HepG2 (cell line): ENCODE results near the gene BPIFB2. TPM values are rescaled to one million over a fixed set of nuclear protein-coding genes. Genes with fewer than 3 reads are reported as not detected.

ENCODE experiments used
- CREM ChIP-seq, 2 experiments: sonication (generic) in 1 of 2; formaldehyde crosslinking in 1 of 2; IDR thresholded peaks; 2 replicates each; pipeline versions ENCODE4 v1.4.0 to v1.6.1; 2016 to 2020; ENCODE audit warnings: antibody characterized with exemption in 1 of 2, mild to moderate bottlenecking in 1 of 2, missing genetic modification reagents in 1 of 2
- HNRNPL ChIP-seq: fragments of 200-400 bp; formaldehyde crosslinking; IDR thresholded peaks from 2 replicates; pipeline ENCODE4 v1.6.1; 2017; ENCODE audit warnings: mild to moderate bottlenecking, low read depth, low read length
- MTA3 ChIP-seq: sonication (generic); formaldehyde crosslinking; IDR thresholded peaks from 2 replicates; pipeline ENCODE4 v1.4.0; 2020; ENCODE audit warnings: missing genetic modification reagents
- PHF5A ChIP-seq: IDR thresholded peaks from one replicate; pipeline ENCODE4 v1.6.1; 2018; ENCODE audit warnings: low read depth, missing genetic modification reagents; ENCODE audit not compliant: unreplicated experiment
- POLR2G ChIP-seq: fragments of 200-400 bp; formaldehyde crosslinking; IDR thresholded peaks from 2 replicates; pipeline ENCODE4 v1.6.1; 2018; ENCODE audit warnings: mild to moderate bottlenecking, low read depth, low read length, moderate library complexity
- RBM39 ChIP-seq: fragments of 200-400 bp; formaldehyde crosslinking; IDR thresholded peaks from one replicate; pipeline ENCODE4 v1.6.1; 2018; ENCODE audit warnings: antibody characterized with exemption, mild to moderate bottlenecking, low read depth, low read length; ENCODE audit not compliant: poor library complexity, severe bottlenecking
- RXRB ChIP-seq: IDR thresholded peaks from 2 replicates; pipeline ENCODE4 v1.6.1; 2016; ENCODE audit warnings: borderline replicate concordance, missing genetic modification reagents, missing compliant biosample characterization
- STAT5B ChIP-seq: sonication (generic); formaldehyde crosslinking; IDR thresholded peaks from 2 replicates; pipeline ENCODE4 v1.4.0; 2020; ENCODE audit warnings: missing genetic modification reagents
- TCF12 ChIP-seq, 2 experiments: fragments of 450-650 bp in 1 of 2; sonication (generic) in 1 of 2; formaldehyde crosslinking in 1 of 2; IDR thresholded peaks; 2 replicates each; pipeline versions ENCODE4 v1.6.1 to v1.8.0; 2017 to 2022; ENCODE audit warnings: antibody characterized with exemption in 1 of 2, mild to moderate bottlenecking in 1 of 2, missing genetic modification reagents in 1 of 2, moderate library complexity in 1 of 2
- ZNF101 ChIP-seq: sonication (generic); formaldehyde crosslinking; IDR thresholded peaks from 2 replicates; pipeline ENCODE4 v1.4.0; 2020; ENCODE audit warnings: mild to moderate bottlenecking, low read depth, missing genetic modification reagents, borderline replicate concordance
- ZNF24 ChIP-seq: fragments of 450-650 bp; IDR thresholded peaks from 2 replicates; pipeline ENCODE4 v1.6.1; 2017; ENCODE audit warnings: antibody characterized with exemption, mild to moderate bottlenecking
- ZNF251 ChIP-seq: sonication (generic); formaldehyde crosslinking; IDR thresholded peaks from 2 replicates; pipeline ENCODE4 v1.9.0; 2021; ENCODE audit warnings: mild to moderate bottlenecking, missing genetic modification reagents
- ZNF256 ChIP-seq: sonication (generic); formaldehyde crosslinking; conservative IDR thresholded peaks from 2 replicates; pipeline ENCODE4 v1.4.0; 2020; ENCODE audit warnings: missing genetic modification reagents
- ZNF382 ChIP-seq: sonication (generic); formaldehyde crosslinking; IDR thresholded peaks from 2 replicates; pipeline ENCODE4 v1.5.0; 2020; ENCODE audit warnings: missing genetic modification reagents, mild to moderate bottlenecking, borderline replicate concordance
- ZNF383 ChIP-seq: sonication (generic); formaldehyde crosslinking; IDR thresholded peaks from 2 replicates; pipeline ENCODE4 v1.4.0; 2020; ENCODE audit warnings: missing genetic modification reagents, mild to moderate bottlenecking, borderline replicate concordance
- ZNF431 ChIP-seq: sonication (generic); formaldehyde crosslinking; IDR thresholded peaks from 2 replicates; pipeline ENCODE4 v1.9.0; 2022; ENCODE audit warnings: missing genetic modification reagents, low read depth, mild to moderate bottlenecking, borderline replicate concordance
- ZNF589 ChIP-seq: sonication (generic); formaldehyde crosslinking; conservative IDR thresholded peaks from 2 replicates; pipeline ENCODE4 v1.8.0; 2022; ENCODE audit warnings: mild to moderate bottlenecking, moderate library complexity, missing genetic modification reagents
- ZNF768 ChIP-seq: sonication (generic); formaldehyde crosslinking; IDR thresholded peaks from 2 replicates; pipeline ENCODE4 v1.4.0; 2020; ENCODE audit warnings: missing genetic modification reagents
- polyA plus RNA-seq, 8 experiments: library from polyadenylated mRNA; depleted of rRNA in 3 of 8; stranded (reverse) in 7 of 8; unstranded in 1 of 8; fragments of >200 nt; fragmentation: Illumina TruSeq in 4 of 8; extraction: Trizol in 4 of 8; gene quantifications; 2 replicates each; pipeline versions ENCODE4 v1.2.1 to v1.2.3, GENCODE V29; 2011 to 2016; ENCODE audit warnings: low read depth in 4 of 8, missing spikeins in 1 of 8, mixed read lengths in 1 of 8; ENCODE audit not compliant: insufficient read depth in 1 of 8
- total RNA-seq, 5 experiments: library from RNA; depleted of rRNA; stranded (reverse); fragments of >200 nt; fragmentation: Illumina TruSeq; extraction: Trizol; gene quantifications; 2 replicates each; pipeline ENCODE4 v1.2.3, GENCODE V29; 2016; ENCODE audit warnings: low read depth in 1 of 5
- TF ChIP-seq, protein P1 (sequence below): sonication (generic); formaldehyde crosslinking; IDR thresholded peaks from 2 replicates; pipeline ENCODE4 v1.4.0; 2020; ENCODE audit warnings: mild to moderate bottlenecking, missing genetic modification reagents
- TF ChIP-seq, protein P2 (sequence below): sonication (generic); formaldehyde crosslinking; IDR thresholded peaks from 2 replicates; pipeline ENCODE4 v1.8.0; 2022; ENCODE audit warnings: mild to moderate bottlenecking, missing genetic modification reagents, moderate library complexity
- TF ChIP-seq, protein P3 (sequence below): IDR thresholded peaks from 2 replicates; pipeline ENCODE4 v1.6.1; 2016; ENCODE audit warnings: low read depth, borderline replicate concordance
- TF ChIP-seq, protein P4 (sequence below): sonication (generic); formaldehyde crosslinking; IDR thresholded peaks from 2 replicates; pipeline ENCODE4 v1.8.1; 2023; ENCODE audit warnings: mild to moderate bottlenecking, missing genetic modification reagents
- TF ChIP-seq, protein P5 (sequence below): sonication (generic); formaldehyde crosslinking; IDR thresholded peaks from 2 replicates; pipeline ENCODE4 v1.4.0; 2020; ENCODE audit warnings: mild to moderate bottlenecking, low read depth, missing genetic modification reagents
- TF ChIP-seq, protein P6 (sequence below): sonication (generic); IDR thresholded peaks from 2 replicates; pipeline ENCODE4 v1.6.1; 2016; ENCODE audit warnings: low read depth, borderline replicate concordance

The BPIFB2 gene
- total and polyA plus RNA-seq, 2 of the 13 experiments (the other 11 are each of a cell fraction or from before 2014, with no cell fraction given) = 54.5 to 902 TPM

DNA sequence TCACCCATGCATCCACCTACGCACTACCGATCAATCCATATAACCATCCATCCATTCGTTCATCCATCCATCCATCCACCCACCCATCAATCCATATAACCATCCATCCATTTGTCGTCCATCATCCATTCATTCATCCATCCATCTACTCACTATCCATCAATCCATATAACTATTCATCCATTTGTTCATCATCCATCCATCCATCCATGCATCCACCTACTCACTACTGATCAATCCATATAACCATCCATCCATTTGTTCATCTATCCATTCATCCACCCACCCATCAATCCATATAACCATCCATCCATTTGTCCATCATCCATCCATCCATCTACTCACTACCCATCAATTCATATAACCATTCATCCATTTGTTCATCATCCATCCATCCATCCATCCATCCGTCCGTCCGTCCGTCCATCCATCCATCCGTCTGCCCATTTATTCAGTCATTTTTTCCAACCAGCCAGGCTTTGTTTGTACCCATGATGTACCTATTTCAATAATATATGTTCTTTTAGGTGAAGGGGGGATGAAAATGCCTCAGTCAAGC lies 17.9 kb downstream of the BPIFB2 start (continued):
- TF ChIP-seq HNRNPL (no peak), RXRB (CRISPR knock-in tag) (no peak), ZNF24 (no peak), POLR2G (no peak; the same call in 1 of the 2 replicates), PHF5A (CRISPR knock-in tag) (peak; percentile 67), ZNF589 (0 out of 2 replicates have a peak, but pooled peaks have one; percentile 33), ZNF256 (CRISPR knock-in tag) (no peak), RBM39 (no peak), ZNF382 (CRISPR knock-in tag) (no peak), TCF12 (IDR thresholded peaks at IDR 0.05) (no peak), TCF12 (CRISPR knock-in tag; IDR thresholded peaks at IDR 0.05) (no peak), ZNF251 (CRISPR knock-in tag) (no peak), MTA3 (CRISPR knock-in tag) (no peak), ZNF768 (CRISPR knock-in tag) (no peak), ZNF101 (CRISPR knock-in tag) (no peak), STAT5B (CRISPR knock-in tag) (no peak), ZNF383 (no peak), CREM (IDR thresholded peaks at IDR 0.05) (no peak), CREM (CRISPR knock-in tag; IDR thresholded peaks at IDR 0.05) (no peak), ZNF431 (CRISPR knock-in tag) (0 out of 2 replicates have a peak, but pooled peaks have one; percentile 10)
- TF ChIP-seq, protein P1, sequence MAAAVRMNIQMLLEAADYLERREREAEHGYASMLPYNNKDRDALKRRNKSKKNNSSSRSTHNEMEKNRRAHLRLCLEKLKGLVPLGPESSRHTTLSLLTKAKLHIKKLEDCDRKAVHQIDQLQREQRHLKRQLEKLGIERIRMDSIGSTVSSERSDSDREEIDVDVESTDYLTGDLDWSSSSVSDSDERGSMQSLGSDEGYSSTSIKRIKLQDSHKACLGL (CRISPR knock-in tag) = no peak
- TF ChIP-seq, protein P2, sequence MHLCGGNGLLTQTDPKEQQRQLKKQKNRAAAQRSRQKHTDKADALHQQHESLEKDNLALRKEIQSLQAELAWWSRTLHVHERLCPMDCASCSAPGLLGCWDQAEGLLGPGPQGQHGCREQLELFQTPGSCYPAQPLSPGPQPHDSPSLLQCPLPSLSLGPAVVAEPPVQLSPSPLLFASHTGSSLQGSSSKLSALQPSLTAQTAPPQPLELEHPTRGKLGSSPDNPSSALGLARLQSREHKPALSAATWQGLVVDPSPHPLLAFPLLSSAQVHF = 0 out of 2 replicates have a peak, but pooled peaks have one; percentile 45
- TF ChIP-seq, protein P3, sequence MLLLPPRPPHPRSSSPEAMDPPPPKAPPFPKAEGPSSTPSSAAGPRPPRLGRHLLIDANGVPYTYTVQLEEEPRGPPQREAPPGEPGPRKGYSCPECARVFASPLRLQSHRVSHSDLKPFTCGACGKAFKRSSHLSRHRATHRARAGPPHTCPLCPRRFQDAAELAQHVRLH (CRISPR knock-in tag) = no peak
- TF ChIP-seq, protein P4, sequence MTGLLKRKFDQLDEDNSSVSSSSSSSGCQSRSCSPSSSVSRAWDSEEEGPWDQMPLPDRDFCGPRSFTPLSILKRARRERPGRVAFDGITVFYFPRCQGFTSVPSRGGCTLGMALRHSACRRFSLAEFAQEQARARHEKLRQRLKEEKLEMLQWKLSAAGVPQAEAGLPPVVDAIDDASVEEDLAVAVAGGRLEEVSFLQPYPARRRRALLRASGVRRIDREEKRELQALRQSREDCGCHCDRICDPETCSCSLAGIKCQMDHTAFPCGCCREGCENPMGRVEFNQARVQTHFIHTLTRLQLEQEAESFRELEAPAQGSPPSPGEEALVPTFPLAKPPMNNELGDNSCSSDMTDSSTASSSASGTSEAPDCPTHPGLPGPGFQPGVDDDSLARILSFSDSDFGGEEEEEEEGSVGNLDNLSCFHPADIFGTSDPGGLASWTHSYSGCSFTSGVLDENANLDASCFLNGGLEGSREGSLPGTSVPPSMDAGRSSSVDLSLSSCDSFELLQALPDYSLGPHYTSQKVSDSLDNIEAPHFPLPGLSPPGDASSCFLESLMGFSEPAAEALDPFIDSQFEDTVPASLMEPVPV (CRISPR knock-in tag) = no peak
- TF ChIP-seq, protein P5, sequence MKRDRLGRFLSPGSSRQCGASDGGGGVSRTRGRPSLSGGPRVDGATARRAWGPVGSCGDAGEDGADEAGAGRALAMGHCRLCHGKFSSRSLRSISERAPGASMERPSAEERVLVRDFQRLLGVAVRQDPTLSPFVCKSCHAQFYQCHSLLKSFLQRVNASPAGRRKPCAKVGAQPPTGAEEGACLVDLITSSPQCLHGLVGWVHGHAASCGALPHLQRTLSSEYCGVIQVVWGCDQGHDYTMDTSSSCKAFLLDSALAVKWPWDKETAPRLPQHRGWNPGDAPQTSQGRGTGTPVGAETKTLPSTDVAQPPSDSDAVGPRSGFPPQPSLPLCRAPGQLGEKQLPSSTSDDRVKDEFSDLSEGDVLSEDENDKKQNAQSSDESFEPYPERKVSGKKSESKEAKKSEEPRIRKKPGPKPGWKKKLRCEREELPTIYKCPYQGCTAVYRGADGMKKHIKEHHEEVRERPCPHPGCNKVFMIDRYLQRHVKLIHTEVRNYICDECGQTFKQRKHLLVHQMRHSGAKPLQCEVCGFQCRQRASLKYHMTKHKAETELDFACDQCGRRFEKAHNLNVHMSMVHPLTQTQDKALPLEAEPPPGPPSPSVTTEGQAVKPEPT = no peak
- TF ChIP-seq, protein P6, sequence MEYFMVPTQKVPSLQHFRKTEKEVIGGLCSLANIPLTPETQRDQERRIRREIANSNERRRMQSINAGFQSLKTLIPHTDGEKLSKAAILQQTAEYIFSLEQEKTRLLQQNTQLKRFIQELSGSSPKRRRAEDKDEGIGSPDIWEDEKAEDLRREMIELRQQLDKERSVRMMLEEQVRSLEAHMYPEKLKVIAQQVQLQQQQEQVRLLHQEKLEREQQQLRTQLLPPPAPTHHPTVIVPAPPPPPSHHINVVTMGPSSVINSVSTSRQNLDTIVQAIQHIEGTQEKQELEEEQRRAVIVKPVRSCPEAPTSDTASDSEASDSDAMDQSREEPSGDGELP = no peak
